Adrenal gland (tissue), 5 donors: ENCODE results near the gene PDE4DIP.
"Not testable (repeated sequence)": the region's sequence is repeated elsewhere in the genome, so short reads cannot be mapped to it uniquely, and the experiment has no call there.

Experiments used
- CTCF ChIP-seq, 6 experiments: fragments of 450-650 bp in 4 of 6; fragments of 200-600 bp in 2 of 6; sonication (generic) in 1 of 6; IDR thresholded peaks; 1 replicate in 5 of 6; 2 replicates in 1 of 6; pipeline versions ENCODE4 v1.5.1 to v1.8.0; 2016 to 2021; ENCODE audit warnings: antibody characterized with exemption in 6 of 6, mild to moderate bottlenecking in 2 of 6, moderate library complexity in 1 of 6
- POLR2A ChIP-seq, 2 donors: fragments of 450-650 bp; IDR thresholded peaks; one replicate each; pipeline ENCODE4 v1.6.1; 2017; ENCODE audit warnings: antibody characterized with exemption in 2 of 2, mild to moderate bottlenecking in 2 of 2, moderate library complexity in 1 of 2
- donor health status: DM: no; HTN: no; CAD: no.

DNA sequence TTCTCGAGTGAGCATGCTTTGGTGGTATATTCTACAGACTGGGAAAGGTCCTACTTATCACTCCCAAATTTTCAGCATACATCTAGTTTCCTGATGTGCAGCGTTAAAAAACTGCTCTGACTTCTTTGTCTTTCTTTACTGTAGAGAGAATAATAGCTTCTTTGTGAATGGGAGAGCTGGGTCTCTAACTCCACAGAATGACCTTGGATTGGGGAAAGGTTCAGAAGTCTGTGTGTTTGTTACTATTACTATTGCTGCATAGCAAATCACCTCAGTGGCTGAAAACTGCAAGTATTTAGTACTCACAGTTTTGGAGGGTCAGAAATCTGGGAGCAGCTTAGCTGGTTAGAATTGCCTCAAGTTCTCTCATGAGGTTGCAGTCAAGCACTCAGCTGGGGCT, 20.4 kb upstream of the PDE4DIP start:
- not testable (repeated sequence) for TF ChIP-seq CTCF, POLR2A (IDR thresholded peaks at IDR 0.05)
